ENCODE data around the gene AP4B1.

The AP4B1 gene

DNA sequence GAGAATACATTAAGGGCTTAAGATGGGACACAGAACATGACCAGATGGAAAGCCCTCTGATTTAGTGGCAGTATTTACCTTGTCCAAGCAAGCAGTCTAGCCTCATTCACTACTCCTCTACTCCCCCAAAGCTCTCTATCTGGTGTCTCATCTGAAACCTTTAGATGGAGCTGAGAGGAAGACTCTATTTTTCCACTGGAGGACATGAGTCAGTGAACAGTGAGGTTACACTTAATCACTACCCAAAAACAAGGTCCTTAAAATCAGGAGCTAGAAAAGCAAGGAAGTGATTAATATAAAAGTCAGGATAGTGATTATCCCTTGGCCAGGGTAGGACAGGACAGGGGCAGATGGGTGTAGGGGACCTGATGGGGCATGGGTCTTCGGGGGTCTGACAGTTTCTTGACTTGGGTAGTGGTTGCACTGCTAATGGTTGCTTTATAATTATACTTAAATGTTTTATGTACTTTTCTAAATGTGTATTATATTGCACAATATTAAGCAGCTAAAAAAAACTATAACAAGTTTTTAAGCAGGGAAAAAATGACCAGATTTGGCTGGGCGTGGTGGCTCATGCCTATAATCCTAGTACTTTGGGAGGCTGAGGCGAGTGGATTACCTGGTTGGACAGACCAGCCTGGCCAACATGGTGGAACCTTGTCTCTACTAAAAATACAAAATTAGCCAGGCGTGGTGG lies 36.1 kb downstream of the AP4B1 start (continued):
- TF ChIP-seq ZFHX2 (tag by site-specific recombination; conservative IDR thresholded peaks at IDR 0.05) (no peak), RBAK (tag by site-specific recombination; IDR thresholded peaks at IDR 0.05) (no peak), MYNN (tag by site-specific recombination; IDR thresholded peaks at IDR 0.05; ENCODE audit: borderline replicate concordance) (no peak), ZNF664 (tag by site-specific recombination; IDR thresholded peaks at IDR 0.05) (no peak), ZNF624 (tag by site-specific recombination; IDR thresholded peaks at IDR 0.05) (no peak), OVOL3 (tag by site-specific recombination; IDR thresholded peaks at IDR 0.05) (no peak)

DNA sequence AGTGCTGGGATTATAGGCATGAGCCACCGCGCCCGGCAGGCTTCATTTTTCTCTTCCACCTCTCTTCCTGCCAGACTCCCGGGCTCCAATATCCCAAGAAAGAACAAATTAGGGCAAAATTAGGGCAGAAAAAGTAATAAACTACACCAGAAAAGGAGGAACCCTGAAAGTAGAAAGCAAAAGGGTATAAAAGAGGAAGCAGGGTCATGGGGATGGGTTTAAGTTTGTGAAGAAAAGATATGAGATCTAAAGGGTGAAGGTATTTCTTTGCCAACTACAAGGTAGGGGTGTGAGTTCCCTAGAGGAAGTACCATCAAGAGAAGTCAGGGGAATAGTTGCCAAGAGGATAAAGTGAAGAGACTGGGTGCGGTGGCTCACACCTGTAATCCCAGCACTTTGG lies 43.0 kb downstream of the AP4B1 start:
- Histone ChIP-seq H3K27ac (ENCODE audit: extremely low read depth, low read depth, low read length) (no peak overlapping the region), H3K9me3 (ENCODE audit: control insufficient read depth, insufficient read depth, low read depth, low read length) (no peaks in the 10 kb centered on the region), H3K36me3 (ENCODE audit: control insufficient read depth in 2 of 2, insufficient read depth in 1 of 2, low read length in 2 of 2) (no peaks in the 10 kb centered on the region), H3K4me3 (ENCODE audit: low read depth, low read length) (no peak overlapping the region), H3K4me1 (ENCODE audit: control insufficient read depth, insufficient read depth, low read length) (no peaks in the 10 kb centered on the region)
- POLR2A ChIA-PET, result no interaction called here
- TF ChIP-seq ZNF274 (IDR thresholded peaks at IDR 0.05; ENCODE audit: low read length), result no peak
- no peak for TF ChIP-seq ZNF274 (tag by site-specific recombination; IDR thresholded peaks at IDR 0.05; ENCODE audit: borderline replicate concordance)
- TF ChIP-seq ZNF473 (tag by site-specific recombination; IDR thresholded peaks at IDR 0.05), result no peak
- TF ChIP-seq ZNF146 (tag by site-specific recombination; IDR thresholded peaks at IDR 0.05), result no peak
- TF ChIP-seq PRDM1 (tag by site-specific recombination; IDR thresholded peaks at IDR 0.05), result no peak
- TF ChIP-seq ZNF501 (tag by site-specific recombination; IDR thresholded peaks at IDR 0.05), result no peak
- TF ChIP-seq OVOL3 (tag by site-specific recombination; IDR thresholded peaks at IDR 0.05), result no peak
- TF ChIP-seq ZNF423 (tag by site-specific recombination; IDR thresholded peaks at IDR 0.05), result no peak
- no peak for TF ChIP-seq ZNF626 (tag by site-specific recombination; IDR thresholded peaks at IDR 0.05)
- TF ChIP-seq YY1 (tag by site-specific recombination; IDR thresholded peaks at IDR 0.05), result no peak
- TF ChIP-seq ZNF837 (tag by site-specific recombination; IDR thresholded peaks at IDR 0.05), result no peak
- TF ChIP-seq ZNF114 (tag by site-specific recombination; IDR thresholded peaks at IDR 0.05), result no peak
- no peak for TF ChIP-seq ZNF416 (tag by site-specific recombination; IDR thresholded peaks at IDR 0.05)
- TF ChIP-seq ZSCAN30 (tag by site-specific recombination; IDR thresholded peaks at IDR 0.05), result no peak
- TF ChIP-seq, protein P1, sequence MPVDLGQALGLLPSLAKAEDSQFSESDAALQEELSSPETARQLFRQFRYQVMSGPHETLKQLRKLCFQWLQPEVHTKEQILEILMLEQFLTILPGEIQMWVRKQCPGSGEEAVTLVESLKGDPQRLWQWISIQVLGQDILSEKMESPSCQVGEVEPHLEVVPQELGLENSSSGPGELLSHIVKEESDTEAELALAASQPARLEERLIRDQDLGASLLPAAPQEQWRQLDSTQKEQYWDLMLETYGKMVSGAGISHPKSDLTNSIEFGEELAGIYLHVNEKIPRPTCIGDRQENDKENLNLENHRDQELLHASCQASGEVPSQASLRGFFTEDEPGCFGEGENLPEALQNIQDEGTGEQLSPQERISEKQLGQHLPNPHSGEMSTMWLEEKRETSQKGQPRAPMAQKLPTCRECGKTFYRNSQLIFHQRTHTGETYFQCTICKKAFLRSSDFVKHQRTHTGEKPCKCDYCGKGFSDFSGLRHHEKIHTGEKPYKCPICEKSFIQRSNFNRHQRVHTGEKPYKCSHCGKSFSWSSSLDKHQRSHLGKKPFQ (tag by site-specific recombination; IDR thresholded peaks at IDR 0.05), result no peak
- TF ChIP-seq ZNF558 (tag by site-specific recombination; IDR thresholded peaks at IDR 0.05), result no peak
- TF ChIP-seq KLF16 (tag by site-specific recombination; IDR thresholded peaks at IDR 0.05), result no peak
- CTCF ChIA-PET, result interaction anchor here (0.6 to 1.7 kb wide), 2 partner anchors 26 to 144 kb away, joined by 3 to 5 read pairs; no protein-coding TSS in a partner anchor

DNA sequence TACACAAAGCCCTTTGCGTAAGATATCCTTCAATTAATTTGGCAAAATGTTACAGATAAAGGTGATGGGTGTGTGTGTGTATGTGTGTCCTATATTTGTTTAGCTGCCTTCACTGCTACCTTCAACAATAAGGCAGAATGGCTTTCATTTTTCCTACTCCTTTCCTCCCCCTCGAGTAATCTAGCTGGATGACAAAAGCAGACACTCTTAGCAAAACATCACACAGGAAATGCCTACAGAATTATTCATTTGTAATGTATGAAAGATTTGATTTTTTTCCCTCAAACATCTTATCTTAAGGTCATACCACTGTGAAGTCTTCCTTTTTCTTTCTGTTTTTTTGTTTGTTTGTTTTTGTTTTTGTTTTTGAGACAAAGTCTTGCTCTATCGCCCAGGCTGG lies 43.7 kb downstream of the AP4B1 start:
- ChIA-PET CTCF (interaction anchor here (0.7 to 1.3 kb wide), 2 partner anchors 26 to 296 kb away, joined by 3 read pairs; no protein-coding TSS in a partner anchor), POLR2A (no interaction called here)
- Histone ChIP-seq H3K4me1 (ENCODE audit: control insufficient read depth, insufficient read depth, low read length) (no peaks in the 10 kb centered on the region), H3K36me3 (ENCODE audit: control insufficient read depth in 2 of 2, insufficient read depth in 1 of 2, low read length in 2 of 2) (no peaks in the 10 kb centered on the region), H3K4me3 (ENCODE audit: low read depth, low read length) (no peak overlapping the region), H3K9me3 (ENCODE audit: control insufficient read depth, insufficient read depth, low read depth, low read length) (no peaks in the 10 kb centered on the region), H3K27ac (ENCODE audit: extremely low read depth, low read depth, low read length) (no peak overlapping the region)
- no peak for TF ChIP-seq ZNF10 (tag by site-specific recombination; IDR thresholded peaks at IDR 0.05)
- TF ChIP-seq, protein P2, sequence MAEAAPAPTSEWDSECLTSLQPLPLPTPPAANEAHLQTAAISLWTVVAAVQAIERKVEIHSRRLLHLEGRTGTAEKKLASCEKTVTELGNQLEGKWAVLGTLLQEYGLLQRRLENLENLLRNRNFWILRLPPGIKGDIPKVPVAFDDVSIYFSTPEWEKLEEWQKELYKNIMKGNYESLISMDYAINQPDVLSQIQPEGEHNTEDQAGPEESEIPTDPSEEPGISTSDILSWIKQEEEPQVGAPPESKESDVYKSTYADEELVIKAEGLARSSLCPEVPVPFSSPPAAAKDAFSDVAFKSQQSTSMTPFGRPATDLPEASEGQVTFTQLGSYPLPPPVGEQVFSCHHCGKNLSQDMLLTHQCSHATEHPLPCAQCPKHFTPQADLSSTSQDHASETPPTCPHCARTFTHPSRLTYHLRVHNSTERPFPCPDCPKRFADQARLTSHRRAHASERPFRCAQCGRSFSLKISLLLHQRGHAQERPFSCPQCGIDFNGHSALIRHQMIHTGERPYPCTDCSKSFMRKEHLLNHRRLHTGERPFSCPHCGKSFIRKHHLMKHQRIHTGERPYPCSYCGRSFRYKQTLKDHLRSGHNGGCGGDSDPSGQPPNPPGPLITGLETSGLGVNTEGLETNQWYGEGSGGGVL (tag by site-specific recombination; IDR thresholded peaks at IDR 0.05), result no peak
- TF ChIP-seq BCL11B (tag by site-specific recombination; IDR thresholded peaks at IDR 0.05; ENCODE audit: low read depth), result no peak
- TF ChIP-seq ZNF558 (tag by site-specific recombination; IDR thresholded peaks at IDR 0.05), result no peak
- no peak for TF ChIP-seq GLI4 (tag by site-specific recombination; IDR thresholded peaks at IDR 0.05)
- no peak for TF ChIP-seq ZFP3 (tag by site-specific recombination; IDR thresholded peaks at IDR 0.05; ENCODE audit: low read depth)
- no peak for TF ChIP-seq ZIC2 (tag by site-specific recombination; IDR thresholded peaks at IDR 0.05)
- no peak for TF ChIP-seq ZNF37A (tag by site-specific recombination; IDR thresholded peaks at IDR 0.05)
- TF ChIP-seq, protein P1 (tag by site-specific recombination; IDR thresholded peaks at IDR 0.05), result no peak
